ENCODE measurements around the gene TRIM50.

DNA sequence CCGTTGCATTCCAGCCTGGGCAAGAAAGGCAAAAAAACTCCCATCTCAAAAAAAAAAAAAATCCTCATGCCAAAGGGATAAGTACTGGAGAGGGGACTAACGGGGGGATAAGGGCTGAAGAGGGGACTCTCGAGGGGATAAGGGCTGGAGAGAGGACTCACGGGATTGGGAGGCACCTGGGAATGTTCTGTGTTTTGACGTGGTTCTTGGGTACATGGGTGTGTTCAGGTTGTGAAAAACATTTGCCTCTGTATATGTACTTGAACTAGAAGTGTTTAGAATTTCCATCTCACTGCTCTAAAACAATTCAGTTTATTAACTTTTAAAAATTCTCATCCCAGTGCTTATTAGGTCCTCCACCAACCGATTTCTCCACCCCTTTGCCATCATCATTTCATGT lies 4.6 kb upstream of the TRIM50 start:
- TF ChIP-seq DPF2 (CRISPR knock-in tag; IDR thresholded peaks at IDR 0.05; ENCODE audit: borderline replicate concordance, low read depth) = no peak
- TF ChIP-seq SETDB1 (CRISPR knock-in tag; IDR thresholded peaks at IDR 0.05; ENCODE audit: borderline replicate concordance) = no peak
- no peak for TF ChIP-seq E2F1 (CRISPR knock-in tag; IDR thresholded peaks at IDR 0.05)
- TF ChIP-seq, protein P1, sequence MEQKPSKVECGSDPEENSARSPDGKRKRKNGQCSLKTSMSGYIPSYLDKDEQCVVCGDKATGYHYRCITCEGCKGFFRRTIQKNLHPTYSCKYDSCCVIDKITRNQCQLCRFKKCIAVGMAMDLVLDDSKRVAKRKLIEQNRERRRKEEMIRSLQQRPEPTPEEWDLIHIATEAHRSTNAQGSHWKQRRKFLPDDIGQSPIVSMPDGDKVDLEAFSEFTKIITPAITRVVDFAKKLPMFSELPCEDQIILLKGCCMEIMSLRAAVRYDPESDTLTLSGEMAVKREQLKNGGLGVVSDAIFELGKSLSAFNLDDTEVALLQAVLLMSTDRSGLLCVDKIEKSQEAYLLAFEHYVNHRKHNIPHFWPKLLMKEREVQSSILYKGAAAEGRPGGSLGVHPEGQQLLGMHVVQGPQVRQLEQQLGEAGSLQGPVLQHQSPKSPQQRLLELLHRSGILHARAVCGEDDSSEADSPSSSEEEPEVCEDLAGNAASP (CRISPR knock-in tag; IDR thresholded peaks at IDR 0.05; ENCODE audit: borderline replicate concordance) = no peak
- no peak for TF ChIP-seq MED1 (CRISPR knock-in tag; IDR thresholded peaks at IDR 0.05)
- no peak for TF ChIP-seq HCFC1 (IDR thresholded peaks at IDR 0.05; ENCODE audit: low read depth, low read length)
- TF ChIP-seq PAWR (CRISPR knock-in tag; IDR thresholded peaks at IDR 0.05; ENCODE audit: borderline replicate concordance) = no peak
- TF ChIP-seq SMARCC2 (IDR thresholded peaks at IDR 0.05) = no peak
- TF ChIP-seq USF2 (IDR thresholded peaks at IDR 0.05; ENCODE audit: low read depth, low read length) = no peak
- no peak for TF ChIP-seq USF2 (CRISPR knock-in tag; IDR thresholded peaks at IDR 0.05; ENCODE audit: borderline replicate concordance)
- no peak for TF ChIP-seq ZNF616 (CRISPR knock-in tag; IDR thresholded peaks at IDR 0.05; ENCODE audit: low read depth)
